Heart right ventricle (tissue), 16 donors: ENCODE data around the gene TOMM40L. TPM values are rescaled to one million over a fixed set of nuclear protein-coding genes. Genes with fewer than 3 reads are reported as not detected.

Experiments
- ATAC-seq, 8 donors: fragments of 200-7000 bp; cut with Tn5 transposase; one replicate each; pipeline ENCODE4 v1.9.1; 2020; ENCODE audit warnings: mild to moderate bottlenecking in 8 of 8, moderate library complexity in 8 of 8, moderate number of reproducible peaks in 1 of 8
- DNase-seq, 2 donors: peaks; one replicate each; pipeline ENCODE4 v3.0.0-alpha.2; 2020
- H3K27ac ChIP-seq, 10 donors: fragments of 200-600 bp; sonication (generic) in 2 of 10; one replicate each; pipeline versions ENCODE4 v1.5.0 to v1.8.0; 2020 to 2022; ENCODE audit warnings: mild to moderate bottlenecking in 3 of 10
- H3K27me3 ChIP-seq, 7 donors: fragments of 200-600 bp; one replicate each; pipeline ENCODE4 v1.8.0; 2021 to 2022; ENCODE audit warnings: mild to moderate bottlenecking in 2 of 7
- H3K36me3 ChIP-seq, 9 donors: fragments of 200-600 bp; sonication (generic) in 1 of 9; one replicate each; pipeline versions ENCODE4 v1.5.0 to v1.8.0; 2020 to 2022; ENCODE audit warnings: mild to moderate bottlenecking in 2 of 9
- H3K4me1 ChIP-seq, 9 donors: fragments of 200-600 bp; sonication (generic) in 1 of 9; one replicate each; pipeline versions ENCODE4 v1.5.0 to v1.8.0; 2020 to 2022; ENCODE audit warnings: mild to moderate bottlenecking in 4 of 9
- H3K4me3 ChIP-seq, 10 donors: fragments of 200-600 bp; sonication (generic) in 2 of 10; one replicate each; pipeline versions ENCODE4 v1.5.0 to v1.8.0; 2020 to 2022; ENCODE audit warnings: mild to moderate bottlenecking in 7 of 10, moderate library complexity in 2 of 10
- H3K9me3 ChIP-seq, 11 donors: fragments of 200-600 bp in 10 of 11; sonication (generic) in 2 of 11; one replicate each; pipeline versions ENCODE4 v1.5.0 to v1.8.0; 2013 to 2022; ENCODE audit warnings: mild to moderate bottlenecking in 2 of 11, control low read depth in 1 of 11, moderate library complexity in 1 of 11
- CTCF ChIP-seq, 9 donors: fragments of 200-600 bp; sonication (generic) in 2 of 9; IDR thresholded peaks; one replicate each; pipeline versions ENCODE4 v1.5.0 to v1.8.0; 2021 to 2022; ENCODE audit warnings: antibody characterized with exemption in 9 of 9, mild to moderate bottlenecking in 5 of 9, moderate library complexity in 1 of 9
- WGBS, 2 donors: extraction: QIAGEN DNeasy Blood & Tissue Kit; methylation state at CpG; one replicate each; pipeline ENCODE4 v1.1.7; 2013; ENCODE audit warnings: inconsistent platforms in 1 of 2; 5-methylcytosine and 5-hydroxymethylcytosine counted together
- intact Hi-C, 10 donors: fragments of 100-400 bp; cut with DNase I; formaldehyde crosslinking; loops; one replicate each; pipeline versions ENCODE4 v1.11.1 to v1.14.2; 2022
- polyA plus RNA-seq, 2 donors: library from polyadenylated mRNA; stranded (reverse); fragments of 200-250 nt; gene quantifications; one replicate each; pipeline ENCODE4 v1.2.3, GENCODE V29; 2013
- total RNA-seq, 10 donors: library from RNA; stranded (reverse); fragmentation: NEBNext Ultra II Directional in 3 of 10; extraction: Animal tissue kit (Norgen Biotek cat#: 25700) in 3 of 10; gene quantifications; one replicate each; pipeline versions ENCODE4 v1.2.1 to v1.2.4, GENCODE V29; 2021 to 2023
- donor health status: Arrhythmogenic right ventricular cardiomyopathy.
- donor health status: ischemic (EF 13 %, LVEDD 7.1; RV severe dilation, severe dysfunction).
- donor health status: healthy with polysubstance abuse.
- donor health status: DM: no; HTN: yes; CAD: no.
- donor health status: DM: no; HTN: no; CAD: no.
- donor health status: ischemic (EF 25% LVEDD 6.9; RV normal size, moderate dysfunction).
- donor health status: ischemic (EF 25% LVEDD 5.7; RV mildly dilated, moderate dysfunction).
- donor health status: healthy.
- donor health status: DM: yes; HTN: yes; CAD: no.
- donor health status: Ischemic cardiomyopathy.
- donor health status: ischemic (EF 35%, LVEDD 5.7; RV mildly dilated, moderate dysfunction).
- donor health status: nonischemic (EF 11% LVEDD 7.7; RV severe dilation, severe dysfunction).
- donor health status: DM: yes; HTN: yes; CAD: no.
- donor health status: PGD.
- donor health status: ischemic (EF 29% LVEDD 5.4; RV normal size, mild dysfunction).
- donor health status: nonischemic (EF 23%, LVEDD 6.1; RV moderate dilation, normal function).

TOMM40L gene
- total and polyA plus RNA-seq, 12 donors: 17.6 to 37.6 (median 32.8) TPM

- Histone ChIP-seq H3K36me3 (peaks cover 0 to 35% (median 25%) of the 10 kb centered on the region in 9 donors), H3K27ac (no peak overlapping the region), H3K27me3 (no peaks in the 10 kb centered on the region), H3K4me1 (peaks cover 6 to 28% (median 25%) of the 10 kb centered on the region in 9 donors), H3K4me3 (no peak overlapping the region), H3K9me3 (no peaks in the 10 kb centered on the region)
- ATAC-seq (no peak), DNase-seq (no peak)
- intact Hi-C loops: loop anchor here (5.0 to 10.0 kb wide), 8 partner anchors 38 to 155 kb away; partner anchors contain the start of genes CFAP126 (in 3 of the 10) and SDHC (in 3 of the 10)
- 56 to 57% methylated on average over 3 of the region's 3 CpGs for WGBS, 2 donors
- no peak for TF ChIP-seq CTCF (IDR thresholded peaks at IDR 0.05)
Measured at GRCh38 chr1:161229896-161230295, 4.0 kb downstream of the TOMM40L start.

GRCh38 chr1:161230762-161231161 is 4.9 kb downstream of the TOMM40L start:
- Histone ChIP-seq H3K4me3 (no peak overlapping the region), H3K4me1 (peaks cover 6 to 21% (median 20%) of the 10 kb centered on the region in 9 donors), H3K27me3 (no peaks in the 10 kb centered on the region), H3K9me3 (no peaks in the 10 kb centered on the region), H3K36me3 (peaks cover 0 to 35% (median 25%) of the 10 kb centered on the region in 9 donors), H3K27ac (no peak overlapping the region)
- TF ChIP-seq CTCF (IDR thresholded peaks at IDR 0.05): no peak
- 95% methylated on average over 7 of the region's 7 CpGs for WGBS, 2 donors
- ATAC-seq (no peak), DNase-seq (no peak)
- intact Hi-C loops: loop anchor here in 2 of 10 donors (5.0 to 10.0 kb wide), 2 partner anchors 54 to 57 kb away; no protein-coding TSS in a partner anchor

DNA sequence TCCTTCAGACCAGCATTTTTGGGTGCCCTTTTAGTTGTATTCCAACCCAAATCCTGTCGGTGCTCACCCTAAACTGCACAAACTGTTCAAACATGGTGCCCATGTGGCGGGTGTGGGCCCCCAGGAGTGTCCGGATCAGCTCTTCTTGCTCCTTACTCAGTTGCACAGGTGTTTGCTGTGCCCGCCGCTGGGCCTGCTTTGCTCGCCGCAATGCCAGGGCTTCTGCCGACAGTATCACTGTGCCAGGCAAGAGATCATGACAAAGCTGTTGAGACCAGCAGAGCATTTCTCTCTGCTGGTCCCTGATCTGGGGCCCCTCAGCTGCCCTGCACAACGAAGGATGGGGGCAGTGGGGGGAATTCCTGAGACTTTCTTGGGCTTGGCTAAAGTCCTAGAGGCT is 7.2 kb downstream of the TOMM40L start:
- peaks cover 0 to 2% (median under 1%) of the 10 kb centered on the region in 9 donors for H3K4me1 ChIP-seq
- intact Hi-C loops: loop anchor here in 2 of 10 donors (5.0 to 10.0 kb wide), 2 partner anchors 52 to 54 kb away; no protein-coding TSS in a partner anchor
- no peak overlapping the region for H3K4me3 ChIP-seq
- no peak for TF ChIP-seq CTCF (IDR thresholded peaks at IDR 0.05)
- WGBS, 2 donors: 83 to 85% methylated on average over 9 of the region's 9 CpGs
- peaks cover 0 to 32% (median 25%) of the 10 kb centered on the region in 9 donors for H3K36me3 ChIP-seq
- no peaks in the 10 kb centered on the region for H3K27me3 ChIP-seq
- H3K27ac ChIP-seq: no peak overlapping the region
- H3K9me3 ChIP-seq: no peaks in the 10 kb centered on the region
- ATAC-seq (no peak), DNase-seq (no peak)

DNA sequence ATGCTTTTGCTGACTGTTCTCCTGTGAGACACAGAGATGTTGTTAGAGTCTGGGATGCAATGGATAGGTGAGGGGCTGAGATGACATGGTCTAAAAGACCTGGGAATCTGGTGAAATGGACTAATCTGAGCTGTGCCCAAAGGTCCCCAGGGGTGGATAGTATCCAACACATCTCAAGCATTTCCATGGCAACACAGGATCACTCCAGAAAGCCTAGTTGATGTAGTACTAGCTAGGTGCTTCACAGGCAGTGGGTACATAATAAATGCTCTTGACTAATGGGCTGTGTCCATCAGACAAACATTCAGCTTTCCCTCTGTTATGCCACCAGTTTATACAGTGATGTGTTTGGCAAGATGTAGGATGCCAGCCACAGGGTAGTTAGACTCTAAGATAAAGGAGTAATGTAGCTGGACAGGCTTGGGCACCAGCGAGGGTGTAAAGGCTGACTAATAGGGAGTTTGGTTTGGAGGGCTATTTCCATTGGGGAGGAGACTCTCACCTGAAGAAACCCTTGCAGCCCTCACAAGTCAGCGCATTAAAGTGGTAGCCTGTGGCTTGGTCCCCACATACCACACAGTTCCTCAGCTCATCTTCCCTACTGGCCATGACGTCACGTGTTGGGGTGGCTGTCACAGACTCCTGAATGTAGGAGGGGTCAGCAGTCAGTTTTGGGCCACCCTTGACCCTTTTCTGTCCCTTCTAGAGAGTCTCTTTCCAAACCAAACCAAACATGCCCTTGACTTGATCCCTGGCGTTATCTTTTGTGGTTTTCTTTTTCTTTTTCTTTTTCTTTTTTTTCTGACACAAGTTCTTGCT is 10.3 kb downstream of the TOMM40L start:
- WGBS, 2 donors: 82 to 83% methylated on average over 5 of the region's 5 CpGs
- no peaks in the 10 kb centered on the region for H3K27me3 ChIP-seq
- intact Hi-C loops: loop anchor here in 1 of 10 donors (10.0 kb wide), 1 partner anchor 49 kb away; no protein-coding TSS in a partner anchor
- DNase-seq: no peak
- H3K9me3 ChIP-seq: no peaks in the 10 kb centered on the region
- no peaks in the 10 kb centered on the region for H3K4me1 ChIP-seq
- no peak for ATAC-seq
- no peak overlapping the region for H3K4me3 ChIP-seq
- no peak overlapping the region for H3K27ac ChIP-seq
- TF ChIP-seq CTCF (IDR thresholded peaks at IDR 0.05): no peak
- H3K36me3 ChIP-seq: peaks cover 0 to 1% (median 0%) of the 10 kb centered on the region in 9 donors
